Measurements from ENCODE around the gene RTP1. TPM values are rescaled to one million over a fixed set of nuclear protein-coding genes. Genes with fewer than 3 reads are reported as not detected.
"Not testable (repeated sequence)": the region's sequence is repeated elsewhere in the genome, so short reads cannot be mapped to it uniquely, and the experiment has no call there.

RTP1 gene, protein sequence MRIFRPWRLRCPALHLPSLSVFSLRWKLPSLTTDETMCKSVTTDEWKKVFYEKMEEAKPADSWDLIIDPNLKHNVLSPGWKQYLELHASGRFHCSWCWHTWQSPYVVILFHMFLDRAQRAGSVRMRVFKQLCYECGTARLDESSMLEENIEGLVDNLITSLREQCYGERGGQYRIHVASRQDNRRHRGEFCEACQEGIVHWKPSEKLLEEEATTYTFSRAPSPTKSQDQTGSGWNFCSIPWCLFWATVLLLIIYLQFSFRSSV
- total RNA-seq (2014; rRNA removed; shearing (Covaris generic)), result 0.29 TPM in 1 of 2 replicates, not detected in the other

DNA sequence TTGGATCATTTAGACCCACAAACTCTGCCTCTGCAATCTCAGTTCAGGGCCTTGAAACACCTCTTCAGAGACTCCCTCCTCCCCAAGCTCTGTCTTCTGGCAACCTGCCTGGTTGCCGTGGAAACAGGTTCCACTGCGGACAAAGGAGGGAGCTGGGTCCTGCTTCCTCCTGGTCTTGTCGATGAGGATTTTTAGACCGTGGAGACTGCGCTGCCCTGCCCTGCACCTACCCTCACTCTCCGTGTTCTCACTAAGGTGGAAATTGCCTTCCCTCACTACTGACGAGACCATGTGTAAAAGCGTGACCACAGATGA is at the start of gene RTP1:
Gene RTP1, plus strand, starts transcription at position 152 of the 315 bp plus-strand sequence. Its CDS starts 30 bp downstream, at position 182.
- DNase-seq (ENCODE audit: low spot score), result no peak

DNA sequence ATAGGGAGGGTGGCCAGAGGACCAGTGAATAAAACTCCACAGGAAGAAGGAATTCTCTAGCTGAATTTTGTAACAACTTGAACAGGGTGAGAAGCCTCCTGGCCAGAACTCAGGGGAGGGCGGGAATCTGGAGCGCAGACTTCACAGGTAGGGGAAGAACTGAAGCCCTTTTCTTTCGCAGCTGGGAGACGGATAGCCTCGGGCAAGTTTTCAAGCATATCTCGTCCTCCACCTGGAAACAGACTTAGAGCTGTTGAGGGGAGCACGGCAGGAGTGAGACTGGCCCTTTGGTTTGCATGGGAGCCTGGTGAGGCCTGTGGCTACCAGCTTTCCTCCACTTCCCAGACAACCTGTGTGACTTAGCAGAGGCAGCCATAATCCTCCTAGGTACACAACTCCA is 47.1 kb upstream of the RTP1 start:
- DNase-seq (ENCODE audit: low spot score), result no peak

DNA sequence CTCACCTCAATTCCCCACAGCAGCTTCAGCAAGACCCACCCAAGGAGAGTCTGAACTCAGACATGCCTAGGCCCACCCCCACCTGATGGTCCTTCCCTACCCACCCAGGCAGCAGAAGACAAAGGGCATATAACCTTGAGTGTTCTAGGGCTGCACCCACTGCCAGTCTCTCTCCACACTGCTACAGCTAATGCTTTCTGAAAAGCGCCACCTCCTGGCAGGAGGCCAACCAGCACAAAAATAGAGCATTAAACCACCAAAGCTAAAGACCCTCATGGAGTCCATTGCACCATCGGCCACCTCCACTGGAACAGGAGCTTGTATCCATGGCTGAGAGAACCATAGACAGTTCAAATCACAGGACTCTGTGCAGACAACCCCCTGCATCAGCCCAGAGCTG is 46.7 kb upstream of the RTP1 start:
- DNase-seq (ENCODE audit: low spot score), result no peak

DNA sequence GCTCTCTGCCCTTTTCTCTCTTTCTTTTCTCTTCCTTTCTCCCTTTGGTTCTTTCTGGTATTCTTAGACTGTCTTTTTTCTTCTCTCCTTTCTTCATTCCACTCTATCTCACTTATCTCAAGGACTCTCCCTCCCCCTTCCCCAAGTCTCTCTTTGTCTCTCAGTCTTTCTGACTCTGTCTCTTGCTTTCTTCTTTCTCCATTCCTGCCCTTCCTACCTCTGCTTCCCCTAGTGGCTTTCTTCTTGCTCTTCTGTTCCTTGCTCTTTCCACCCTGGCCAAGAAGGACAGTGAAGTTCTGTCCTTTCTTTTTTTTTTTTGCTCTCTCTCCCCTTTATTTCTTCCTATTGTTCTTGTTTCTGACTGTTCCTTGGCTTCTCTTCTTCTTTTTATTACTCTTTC is 35.7 kb upstream of the RTP1 start:
- DNase-seq (ENCODE audit: low spot score), result no peak

DNA sequence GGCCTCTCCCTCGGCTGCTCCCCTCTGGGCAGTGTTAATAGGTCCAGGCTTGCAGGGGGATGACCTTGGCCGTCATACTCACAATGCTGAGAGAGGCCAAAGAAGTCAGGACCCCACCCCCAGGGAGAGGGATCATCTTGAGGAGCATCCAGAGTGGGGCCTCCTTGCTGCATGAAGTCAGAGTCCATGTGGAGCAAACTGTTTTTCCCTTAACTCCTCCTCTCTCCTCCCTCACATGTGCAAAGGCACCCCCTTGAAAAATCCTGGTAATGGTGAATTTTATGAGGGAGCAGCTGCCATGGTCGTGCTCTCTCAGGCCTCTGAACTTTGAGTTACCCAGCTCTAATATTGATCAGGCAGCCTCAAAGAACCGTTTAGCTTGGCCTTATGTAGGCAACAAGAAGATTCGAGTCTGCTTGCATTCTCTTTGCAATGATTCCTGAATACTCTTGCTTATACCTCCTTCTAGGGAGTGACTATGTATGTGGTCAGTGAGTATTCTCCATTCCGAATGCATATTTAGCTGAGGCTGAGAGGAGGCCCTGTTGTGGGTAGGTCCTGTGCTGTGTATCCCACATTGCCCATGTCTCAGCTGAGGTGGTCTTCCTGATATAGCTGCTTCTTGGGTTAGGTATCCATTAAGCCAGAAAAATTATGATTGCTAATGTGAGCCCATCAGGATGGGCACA is 34.9 kb upstream of the RTP1 start:
- DNase-seq (ENCODE audit: low spot score), result no peak

DNA sequence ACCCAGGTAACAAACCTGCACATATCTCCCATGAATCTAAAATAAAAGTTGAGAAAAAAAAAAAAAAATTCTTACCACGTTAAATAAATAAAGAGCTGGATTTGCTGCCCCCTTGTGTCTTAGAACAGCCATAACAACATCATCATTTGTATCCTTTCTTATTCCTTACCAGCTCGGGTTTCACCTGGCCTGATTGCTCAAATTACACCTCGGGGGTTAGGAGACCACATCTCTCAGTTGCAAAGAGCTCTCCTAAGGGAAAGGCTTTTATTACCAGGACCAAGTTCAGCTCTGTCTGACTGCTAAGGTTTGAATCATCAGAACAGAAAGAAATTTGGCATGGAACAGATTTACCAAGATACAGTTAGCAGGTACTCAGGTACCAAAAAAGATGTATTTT is 32.1 kb upstream of the RTP1 start:
- DNase-seq (ENCODE audit: low spot score), result peak; percentile 66

DNA sequence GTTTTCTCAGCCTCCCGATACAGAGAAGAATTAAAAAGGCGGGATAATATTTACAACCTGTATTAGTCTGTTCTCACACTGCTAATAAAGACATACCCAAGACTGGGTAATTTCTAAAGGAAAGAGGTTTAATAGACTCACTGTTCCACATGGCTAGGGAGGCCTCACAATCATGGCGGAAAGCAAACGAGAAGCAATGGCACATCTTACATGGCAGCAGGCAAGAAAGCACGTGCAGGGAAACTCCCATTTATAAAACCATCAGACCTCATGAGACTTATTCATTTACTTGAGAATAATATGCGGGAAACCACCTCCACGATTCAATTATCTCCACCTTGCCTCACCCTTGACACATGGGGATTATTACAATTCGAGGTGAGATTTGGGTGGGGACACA is 30.5 kb upstream of the RTP1 start:
- no peak for DNase-seq (ENCODE audit: low spot score)

DNA sequence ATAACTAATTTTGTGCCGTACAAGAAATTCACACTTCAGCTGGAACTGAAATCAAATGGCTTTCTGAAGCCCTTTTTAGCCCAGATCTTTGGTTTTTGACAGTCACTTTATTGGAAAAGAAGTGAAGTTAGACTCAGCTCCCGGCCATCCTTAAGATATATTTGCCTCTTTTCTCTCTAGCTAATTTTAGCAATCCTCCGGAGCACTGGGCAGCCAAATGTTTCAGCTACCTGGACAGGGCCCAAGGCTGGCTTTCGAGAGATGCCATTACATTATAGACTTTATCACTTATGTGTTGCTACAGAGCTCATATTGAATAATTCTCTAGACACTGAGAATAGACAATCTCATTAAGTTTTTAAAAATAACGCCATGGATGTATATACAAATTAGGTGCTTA is 29.5 kb upstream of the RTP1 start:
- no peak for DNase-seq (ENCODE audit: low spot score)

DNA sequence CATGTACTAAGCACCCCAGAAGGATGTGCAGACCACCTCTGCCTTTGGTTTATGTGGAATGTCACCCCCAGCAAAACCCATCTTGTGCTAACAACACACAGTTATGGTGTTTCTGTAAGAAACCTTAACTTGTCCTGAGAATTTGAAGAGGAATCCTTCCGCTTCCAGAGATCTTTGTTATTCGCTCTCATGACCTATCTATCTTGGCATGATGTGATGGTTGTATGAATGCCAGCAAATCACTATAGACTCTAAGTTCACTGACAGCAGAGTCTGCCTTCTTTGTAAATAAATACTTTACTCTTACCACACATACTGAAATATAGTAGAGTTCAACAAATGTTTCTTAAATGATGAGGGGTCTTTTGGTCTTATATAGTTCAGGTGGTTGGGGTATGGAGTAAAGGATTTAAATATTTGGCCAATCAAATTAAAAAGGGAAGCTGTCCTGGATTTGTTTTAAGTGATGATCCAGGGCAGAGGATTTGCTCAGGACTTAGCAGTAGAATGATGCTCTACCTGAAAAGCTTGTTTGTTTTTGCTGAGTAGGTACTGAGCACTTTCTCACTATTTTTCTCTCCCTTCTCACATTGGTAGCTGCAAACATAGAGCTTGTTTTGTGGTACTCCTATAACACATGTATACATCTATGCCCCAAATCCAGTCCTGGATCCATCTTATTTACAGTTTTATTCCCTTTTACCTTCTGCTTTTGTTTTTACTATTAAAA is 27.9 kb upstream of the RTP1 start:
- no peak for DNase-seq (ENCODE audit: low spot score)

DNA sequence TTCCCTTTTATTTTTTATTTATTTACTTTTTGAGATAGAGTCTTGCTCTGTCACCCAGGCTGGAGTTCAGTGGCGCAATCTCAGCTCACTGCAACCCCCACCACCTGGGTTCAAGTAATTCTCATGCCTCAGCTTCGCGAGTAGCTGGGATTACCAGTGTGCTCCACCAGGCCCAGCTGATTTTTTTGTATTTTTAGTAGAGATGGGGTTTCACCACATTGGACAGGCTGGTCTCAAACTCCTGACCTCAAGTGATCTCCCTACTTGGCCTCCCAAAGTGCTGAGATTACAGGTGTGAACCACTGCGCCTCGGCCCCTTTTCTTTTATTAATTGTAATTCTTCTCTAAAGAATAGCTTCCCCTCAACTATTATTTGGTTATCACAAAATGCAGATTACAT is 26.4 kb upstream of the RTP1 start:
- not testable (repeated sequence) for DNase-seq (ENCODE audit: low spot score)

DNA sequence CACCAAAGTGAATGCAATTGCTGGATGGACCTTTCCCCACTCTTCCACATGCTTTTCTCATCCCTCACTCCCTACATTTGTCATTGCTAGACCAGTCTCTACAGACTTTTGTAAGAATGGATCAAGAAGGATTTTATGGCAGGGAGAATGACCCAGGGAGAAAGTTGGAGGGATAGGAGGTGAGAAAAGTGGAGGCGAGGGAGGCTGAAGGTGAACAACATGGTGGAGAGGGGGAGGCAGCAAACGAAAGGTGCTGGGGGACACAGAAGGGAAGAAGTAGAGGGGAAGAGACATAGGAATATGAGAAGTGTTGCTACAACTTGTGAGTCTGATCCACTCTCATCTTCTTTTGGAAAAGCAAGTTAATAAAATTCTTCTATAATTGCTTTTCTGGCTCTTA is 24.4 kb upstream of the RTP1 start:
- no peak for DNase-seq (ENCODE audit: low spot score)

DNA sequence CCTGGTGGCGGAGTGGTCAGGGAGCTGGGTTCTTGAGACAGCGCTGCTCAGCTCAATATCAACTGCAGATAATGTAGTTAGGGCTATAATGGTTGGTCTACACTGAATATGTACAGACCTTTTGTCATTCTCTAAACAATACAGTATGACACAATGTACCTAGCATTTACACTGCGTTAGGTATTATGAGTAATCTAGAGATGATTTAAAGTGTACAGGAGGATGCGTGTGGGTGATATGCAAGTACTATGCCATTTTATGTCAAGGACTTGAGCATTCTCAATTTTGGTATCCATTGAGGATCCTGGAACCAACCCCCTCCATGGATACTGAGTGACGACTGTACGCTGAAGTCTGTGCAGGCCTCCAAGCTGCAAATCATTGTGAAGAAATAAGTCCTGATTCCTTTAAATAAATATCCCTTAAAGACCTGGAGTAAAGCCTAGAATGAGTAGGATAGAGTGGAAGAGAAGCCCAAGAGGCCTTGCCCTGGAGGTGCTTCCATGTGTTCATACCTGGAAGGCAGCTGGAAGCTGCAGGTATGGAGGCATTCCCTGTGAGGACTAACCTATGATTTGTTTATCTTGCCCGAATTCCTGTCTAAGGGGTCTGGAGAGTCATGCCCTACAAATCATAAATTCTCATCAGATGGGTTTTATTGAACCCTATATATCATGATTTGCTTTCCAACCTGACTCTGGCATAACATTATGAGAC is 15.7 kb upstream of the RTP1 start:
- DNase-seq (ENCODE audit: low spot score), result no peak

DNA sequence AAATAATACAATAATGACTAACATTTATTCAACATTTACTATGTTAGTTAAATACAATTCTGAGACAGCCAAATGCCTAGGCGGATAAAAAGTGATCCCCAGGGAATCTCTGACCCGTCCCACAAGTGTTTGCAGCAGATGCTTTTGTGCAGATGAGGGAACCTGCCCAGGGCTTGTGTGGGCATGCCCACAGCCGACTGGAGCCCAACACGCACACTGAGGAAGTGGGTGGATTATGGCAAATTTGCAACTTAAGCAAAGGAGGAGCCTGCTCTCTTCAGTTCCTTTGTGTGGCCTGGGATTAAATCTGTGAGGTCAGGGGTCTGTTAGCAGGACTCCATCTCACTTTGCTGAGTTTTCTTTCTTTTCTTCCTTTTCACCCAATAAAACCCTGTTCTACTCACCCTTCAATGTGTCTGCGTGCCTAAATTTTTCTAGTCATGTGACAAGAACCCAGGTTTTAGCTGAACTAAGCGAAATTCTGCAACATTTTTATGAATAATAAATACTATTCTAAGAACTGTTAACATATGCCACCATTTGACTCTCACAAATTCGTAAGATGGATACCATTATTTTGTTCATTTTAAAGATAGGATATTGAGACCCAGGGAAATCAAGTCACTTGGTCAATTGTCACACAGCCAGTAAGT is 13.9 kb upstream of the RTP1 start:
- no peak for DNase-seq (ENCODE audit: low spot score)

DNA sequence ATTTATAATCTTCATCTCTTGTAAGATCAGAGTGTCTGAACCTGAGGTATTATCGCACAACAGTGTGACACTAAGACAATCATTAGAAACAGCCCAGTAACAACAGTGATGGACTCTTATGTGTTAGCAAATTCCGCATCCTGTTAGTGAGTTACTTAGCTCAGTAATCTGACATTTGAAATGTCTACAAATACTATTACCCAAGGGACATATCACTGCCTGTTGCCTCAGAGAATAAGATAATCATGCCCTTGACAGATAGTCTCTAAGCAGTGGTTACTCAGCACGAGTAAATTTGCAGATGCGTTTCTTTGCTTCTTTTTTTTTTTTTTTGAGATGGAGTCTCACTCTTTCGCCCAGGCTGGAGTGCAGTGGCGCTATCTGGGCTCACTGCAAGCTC is 13.4 kb upstream of the RTP1 start:
- DNase-seq (ENCODE audit: low spot score), result no peak

DNA sequence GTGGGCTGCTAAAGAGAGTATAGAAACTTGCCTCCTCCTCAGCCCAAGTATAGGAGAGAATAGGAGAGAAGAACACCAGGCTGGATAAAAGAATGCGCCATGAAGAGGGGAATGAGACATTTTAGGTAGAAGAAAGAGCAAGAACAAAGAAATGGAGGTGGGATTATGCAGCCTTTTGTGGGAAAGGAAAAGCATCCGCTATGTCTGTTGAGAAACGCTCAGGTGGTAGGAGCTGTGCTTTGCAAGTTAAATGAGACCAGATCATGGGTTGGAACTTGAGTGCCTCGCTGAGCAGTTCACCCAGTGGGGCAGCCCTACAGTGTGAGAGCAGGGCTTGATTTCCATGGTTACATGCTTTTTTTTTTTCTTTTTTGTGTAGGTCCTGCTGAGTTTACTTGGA is 11.5 kb upstream of the RTP1 start:
- DNase-seq (ENCODE audit: low spot score), result no peak

DNA sequence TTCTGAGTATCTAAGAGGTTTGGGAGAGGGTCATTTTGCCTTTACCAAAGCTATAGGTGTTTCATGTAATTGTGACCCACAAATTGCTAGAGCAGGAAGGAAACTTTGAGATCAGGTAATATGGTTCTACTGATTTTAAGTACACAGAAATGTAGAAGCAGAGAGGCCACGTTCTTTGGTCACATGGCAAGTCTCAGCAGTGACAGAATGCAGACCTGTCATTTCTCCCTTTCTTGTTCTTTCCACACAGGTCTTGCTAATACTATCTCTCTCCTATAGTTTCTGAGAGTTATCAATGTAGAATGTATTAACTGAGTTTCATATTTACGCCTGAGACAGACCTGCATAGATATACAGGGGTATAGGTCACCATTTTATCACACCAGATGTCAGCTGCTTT is 10.9 kb upstream of the RTP1 start:
- no peak for DNase-seq (ENCODE audit: low spot score)

DNA sequence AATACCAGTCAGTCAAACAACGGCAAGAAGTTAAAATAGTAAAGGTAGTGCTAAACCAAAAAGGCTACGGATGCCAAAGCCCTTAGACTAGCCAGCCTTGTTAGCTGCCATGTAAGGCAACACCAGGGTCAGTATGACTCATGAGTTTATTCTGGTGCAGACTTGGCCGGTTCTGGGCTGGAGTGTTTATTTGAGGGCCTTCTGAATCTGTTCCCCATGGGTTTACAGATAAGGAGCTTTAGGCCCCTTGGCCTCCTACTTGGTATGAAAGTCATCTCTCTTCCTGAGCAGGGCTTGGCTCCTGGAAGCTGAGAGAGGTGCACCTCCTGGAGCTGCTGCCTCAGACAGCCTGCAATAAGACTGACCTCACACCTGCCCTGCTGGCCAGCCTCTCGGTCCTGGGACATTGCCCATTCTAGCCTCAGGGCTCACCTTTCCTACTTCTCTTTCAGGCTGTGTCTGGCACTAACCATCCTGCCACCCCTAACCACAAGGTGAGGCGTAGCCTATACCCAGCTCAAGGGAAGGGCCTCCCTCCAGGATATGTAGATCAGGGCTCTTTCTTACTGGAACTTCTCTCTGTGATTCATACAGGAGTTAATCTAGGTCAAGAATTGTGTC is 10.4 kb upstream of the RTP1 start:
- DNase-seq (ENCODE audit: low spot score), result peak; percentile 97

DNA sequence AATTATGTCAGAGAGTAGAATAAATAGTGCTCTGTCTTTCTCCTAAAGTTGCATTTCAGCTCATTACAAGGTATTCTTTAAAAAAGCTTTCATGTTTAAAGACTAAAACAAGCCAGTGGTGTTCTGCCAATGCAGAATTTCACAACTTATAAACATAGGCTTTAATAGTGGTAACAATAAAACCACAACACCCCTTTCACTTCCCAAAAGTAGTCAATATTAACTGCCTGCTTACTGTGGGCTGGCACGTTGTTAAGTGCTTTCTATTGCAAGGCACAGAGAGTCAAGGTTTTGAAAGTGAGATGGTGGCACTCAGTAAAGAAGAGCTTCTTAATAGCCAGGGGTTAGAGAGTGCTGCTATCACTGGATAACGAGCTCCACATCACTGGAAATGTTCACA is 8.4 kb upstream of the RTP1 start:
- DNase-seq (ENCODE audit: low spot score), result peak; percentile 93

DNA sequence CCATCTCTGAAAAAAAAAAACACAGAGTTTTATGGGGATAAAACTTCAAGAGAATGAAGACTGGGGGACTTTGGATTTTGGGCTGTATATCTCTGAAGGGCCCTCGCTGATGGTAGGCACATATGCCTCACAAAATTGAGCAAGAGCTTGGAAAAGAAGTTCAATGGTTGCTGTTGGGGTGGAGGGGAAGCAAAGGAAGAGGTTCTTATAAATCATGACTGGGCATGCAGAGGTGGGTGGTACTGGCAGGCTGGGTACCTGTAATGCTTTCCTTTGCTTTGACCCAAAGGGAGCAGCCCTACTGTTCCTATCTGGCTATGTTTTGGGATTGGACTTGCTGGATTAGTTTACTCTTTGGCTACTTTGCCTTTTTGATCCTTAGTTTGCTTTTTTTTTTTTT is 6.0 kb upstream of the RTP1 start:
- DNase-seq (ENCODE audit: low spot score), result no peak

DNA sequence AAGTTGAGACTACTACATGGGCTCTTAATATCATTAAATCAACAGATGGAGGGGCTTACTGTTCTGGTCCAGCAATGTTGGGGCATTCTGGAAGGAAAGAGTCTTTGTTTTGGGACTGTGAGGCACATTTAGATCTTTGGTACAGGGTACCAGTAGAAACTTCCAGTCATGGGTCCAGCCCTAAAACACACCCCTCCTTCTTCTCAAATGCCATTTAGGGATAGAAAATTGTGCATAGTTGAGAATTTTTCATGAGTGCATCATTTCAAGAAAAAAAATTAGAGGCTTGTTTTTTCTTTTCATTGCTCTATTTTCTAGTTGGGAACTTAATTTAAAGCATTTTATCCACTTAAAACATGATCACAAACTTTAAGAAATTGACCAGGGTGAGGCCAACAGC is 4.1 kb upstream of the RTP1 start:
- no peak for DNase-seq (ENCODE audit: low spot score)

DNA sequence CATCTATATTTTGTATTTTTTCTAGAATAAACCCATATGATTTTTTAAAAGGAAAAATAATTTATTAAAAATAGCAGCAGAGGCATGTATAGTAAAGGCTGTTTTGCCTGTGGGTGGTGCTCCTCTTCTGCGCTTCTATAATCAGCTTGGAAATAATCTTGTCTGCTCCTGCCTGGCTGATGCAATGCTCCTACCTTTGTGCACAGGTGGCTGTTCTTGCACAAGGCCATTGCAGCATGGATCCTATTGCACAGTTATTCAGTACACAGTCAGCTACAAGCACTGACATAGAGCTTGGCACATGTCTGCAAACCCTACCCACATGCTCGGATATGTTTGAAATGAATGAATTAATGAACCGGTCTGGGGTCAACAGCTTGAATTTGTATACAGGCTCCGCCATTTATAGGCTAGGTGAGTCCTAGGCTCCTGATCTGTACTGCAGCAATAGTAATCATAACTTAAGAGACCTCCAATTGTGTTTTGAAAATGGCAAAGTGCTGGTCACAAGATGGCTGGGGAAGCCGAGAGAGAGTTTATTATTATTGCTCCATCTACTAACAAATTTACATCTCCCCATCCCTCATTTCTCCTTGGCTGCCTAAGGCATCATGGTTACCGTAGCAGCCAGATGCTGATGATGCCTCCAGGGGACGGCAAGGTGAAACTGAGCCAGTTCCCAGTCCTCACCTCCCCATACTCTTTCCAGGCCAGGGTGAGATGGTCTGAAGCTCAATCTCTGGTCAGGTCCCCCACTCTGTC is 532 bp upstream of the RTP1 start:
- no peak for DNase-seq (ENCODE audit: low spot score)

All from H4 (cell line).